HG02840 (cell line): ENCODE results near the gene CACNA1C.

Experiments used
- ATAC-seq: cut with Tn5 transposase; IDR thresholded peaks from one replicate; pipeline ENCODE4 v1.9.1; 2021; ENCODE audit warnings: mild to moderate bottlenecking, moderate library complexity, moderate number of reproducible peaks; ENCODE audit not compliant: unreplicated experiment, low FRiP score

The CACNA1C gene

GRCh38 chr12:2267703-2268470, 215.1 kb downstream of the CACNA1C start:
- ATAC-seq = no peak

GRCh38 chr12:2268471-2269286, 215.9 kb downstream of the CACNA1C start:
- no peak for ATAC-seq

DNA sequence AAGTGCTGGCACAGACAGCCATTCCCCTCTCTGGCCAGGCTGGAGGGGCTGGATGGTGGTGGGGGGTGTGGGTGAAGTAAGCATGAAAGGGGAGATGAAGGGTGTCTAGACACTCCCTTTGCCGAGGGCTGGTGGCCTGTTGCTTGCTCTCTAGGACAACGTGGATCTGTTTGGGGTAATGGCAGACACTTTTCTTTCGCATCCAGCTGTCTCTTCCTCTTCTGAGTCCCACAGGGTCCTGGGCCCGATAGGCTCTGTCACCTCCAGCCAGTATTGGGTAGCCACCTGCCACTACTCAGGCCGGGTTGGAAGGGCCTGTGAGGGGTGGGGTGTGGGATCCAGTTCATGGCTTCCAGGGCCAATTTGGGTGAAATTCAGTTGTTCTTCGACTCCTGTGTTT, 218.1 kb downstream of the CACNA1C start:
- no peak for ATAC-seq

DNA sequence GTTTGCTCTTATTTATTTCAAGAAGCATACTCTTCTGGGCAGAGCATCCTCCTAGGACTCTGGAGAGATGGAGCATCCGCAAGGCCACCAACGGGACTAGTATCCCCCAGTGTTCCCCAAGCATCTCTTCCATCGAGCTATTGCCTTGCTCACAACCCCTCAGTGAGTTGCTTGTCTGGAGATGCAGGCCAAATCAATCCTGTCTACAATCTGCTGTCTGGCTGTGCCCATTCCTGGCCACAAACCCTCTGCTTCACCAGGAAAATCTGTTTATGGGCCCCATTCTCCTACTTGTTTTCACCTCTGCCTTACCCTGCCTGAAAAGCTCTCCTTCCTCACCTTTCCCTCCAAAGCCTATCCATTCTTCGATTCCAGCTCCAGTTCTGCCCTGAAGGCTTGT, 219.2 kb downstream of the CACNA1C start:
- ATAC-seq = no peak

DNA sequence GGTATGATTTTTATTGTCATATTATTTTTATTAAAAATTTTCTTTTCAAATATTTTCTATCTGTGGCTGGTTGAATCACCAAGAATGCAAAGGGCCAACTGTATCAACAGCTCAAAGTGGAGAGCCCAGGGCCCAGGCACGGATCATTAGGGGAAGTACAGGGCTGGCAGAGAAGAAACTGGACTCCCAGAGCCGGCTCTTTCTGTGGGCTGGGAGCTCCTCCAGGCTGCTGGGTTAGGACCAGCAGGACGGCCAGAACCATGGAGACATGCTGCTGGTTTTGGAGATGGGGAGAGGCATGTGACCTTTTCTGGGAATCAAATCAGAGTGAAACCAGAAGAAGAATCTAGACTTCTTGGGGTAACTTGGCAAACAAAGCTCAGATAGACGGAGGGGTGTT, 220.5 kb downstream of the CACNA1C start:
- ATAC-seq = no peak

GRCh38 chr12:2273751-2274150, 221.0 kb downstream of the CACNA1C start:
- no peak for ATAC-seq

- no peak for ATAC-seq
These were observed 221.9 kb downstream of the CACNA1C start for GRCh38 chr12:2274733-2275132.

DNA sequence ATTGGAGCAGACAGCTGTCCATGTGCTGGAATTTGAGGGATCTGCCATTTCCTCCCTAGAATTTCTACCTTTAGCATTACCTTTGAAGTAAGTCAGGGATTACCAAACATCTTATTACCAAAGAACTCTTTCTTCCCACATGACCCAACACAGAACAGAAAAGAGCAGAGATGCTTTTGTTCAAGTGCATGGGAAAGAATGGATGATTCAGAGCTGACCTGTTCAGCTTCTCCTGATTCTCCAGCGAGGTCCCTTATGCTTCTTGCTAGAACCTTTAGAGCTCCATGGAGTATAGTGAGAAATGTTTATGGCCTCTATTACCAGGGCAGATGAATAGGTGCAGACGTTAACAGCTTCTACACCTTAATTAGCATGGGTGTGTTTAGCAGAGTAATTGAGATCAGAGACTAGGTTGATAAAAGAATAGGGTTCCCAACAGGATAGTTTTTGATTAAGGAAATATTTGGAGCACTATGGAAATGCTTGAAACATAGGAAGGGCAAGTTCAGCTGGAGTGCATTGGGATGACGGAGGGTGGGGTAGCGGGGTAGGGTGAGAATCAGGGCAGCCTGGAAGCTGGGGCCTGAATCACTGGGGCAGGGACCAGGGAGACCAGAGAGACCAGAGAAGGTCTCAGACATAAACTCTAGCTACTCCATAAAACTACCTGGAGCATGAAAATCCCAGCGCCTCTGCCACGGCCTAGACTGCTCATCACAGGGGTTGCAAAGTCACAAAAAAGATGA, 223.7 kb downstream of the CACNA1C start:
- ATAC-seq = no peak

DNA sequence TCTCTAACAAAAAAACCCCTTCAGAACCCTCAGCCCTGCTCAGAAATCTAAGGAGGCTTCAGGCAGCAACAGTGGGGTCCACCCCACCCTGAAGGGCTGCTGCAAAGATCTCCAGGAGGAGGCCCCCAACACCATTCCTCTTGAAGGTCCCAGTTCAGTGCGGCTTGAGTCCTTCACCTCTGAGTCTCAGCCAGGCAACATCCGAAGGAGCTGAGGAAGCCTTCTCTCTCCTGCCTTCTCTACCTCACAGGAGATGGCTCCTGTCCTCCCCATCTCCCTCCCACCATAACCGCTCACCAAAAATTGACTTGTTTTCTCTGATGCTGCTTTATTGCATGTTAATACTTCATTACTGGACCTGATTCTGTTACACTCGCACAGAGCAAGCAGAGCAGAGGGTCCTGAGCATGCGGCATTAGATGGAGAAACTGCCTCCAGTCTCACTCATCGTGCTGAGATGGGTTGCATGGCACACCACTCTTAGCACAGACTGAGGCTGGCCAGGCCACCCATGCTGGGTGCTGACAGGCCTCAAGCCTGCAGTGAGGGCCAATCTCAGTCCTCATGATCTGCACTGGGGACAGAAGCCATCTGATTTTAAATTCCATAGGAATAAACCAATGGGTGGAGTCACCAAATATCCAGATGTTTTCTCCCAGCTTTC, 224.8 kb downstream of the CACNA1C start:
- ATAC-seq = no peak

GRCh38 chr12:2281446-2281845, 228.7 kb downstream of the CACNA1C start:
- ATAC-seq = no peak

GRCh38 chr12:2282318-2282717, 229.5 kb downstream of the CACNA1C start:
- ATAC-seq = no peak

DNA sequence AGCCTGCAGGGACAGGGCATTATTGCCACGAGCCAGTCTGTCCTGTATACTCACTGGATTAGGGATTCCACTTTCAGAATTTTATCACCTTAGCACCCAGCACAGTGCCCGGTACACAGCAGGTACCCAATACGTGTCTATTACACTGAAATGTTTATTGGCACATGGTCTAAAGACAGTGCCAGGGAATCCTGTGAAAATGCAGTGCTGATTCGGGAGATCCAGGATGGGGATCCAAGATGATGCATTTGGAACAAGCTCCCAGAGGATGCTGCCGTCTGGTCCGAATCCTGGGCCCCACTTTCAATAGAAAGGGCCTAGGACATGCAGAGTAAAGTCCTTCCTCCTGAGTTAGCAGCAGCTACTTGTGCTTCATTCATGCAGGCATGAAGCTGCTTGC, 230.7 kb downstream of the CACNA1C start:
- ATAC-seq = no peak

- ATAC-seq = no peak
These were observed 231.1 kb downstream of the CACNA1C start for GRCh38 chr12:2283916-2284315.

GRCh38 chr12:2284321-2284813, 231.6 kb downstream of the CACNA1C start:
- no peak for ATAC-seq

DNA sequence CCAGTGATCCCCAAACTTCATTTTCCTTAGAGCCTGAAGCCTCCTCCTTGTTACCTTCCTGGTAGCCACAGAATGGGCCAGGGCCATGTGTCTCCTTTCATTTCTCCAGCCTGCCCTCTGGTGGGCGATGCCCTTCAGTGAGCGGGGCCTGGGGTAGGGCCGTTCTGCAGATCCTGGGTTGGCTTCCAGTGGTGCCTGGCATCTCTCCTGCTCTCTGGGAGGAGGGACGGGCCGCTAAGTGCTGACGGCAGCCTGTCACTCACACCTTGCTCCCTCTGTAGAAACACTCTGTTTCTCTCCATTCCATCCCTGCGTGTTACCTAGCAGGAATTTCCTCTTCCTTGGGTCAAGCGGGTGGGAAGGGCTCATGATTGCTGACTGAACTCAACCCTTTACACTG, 232.1 kb downstream of the CACNA1C start:
- no peak for ATAC-seq

DNA sequence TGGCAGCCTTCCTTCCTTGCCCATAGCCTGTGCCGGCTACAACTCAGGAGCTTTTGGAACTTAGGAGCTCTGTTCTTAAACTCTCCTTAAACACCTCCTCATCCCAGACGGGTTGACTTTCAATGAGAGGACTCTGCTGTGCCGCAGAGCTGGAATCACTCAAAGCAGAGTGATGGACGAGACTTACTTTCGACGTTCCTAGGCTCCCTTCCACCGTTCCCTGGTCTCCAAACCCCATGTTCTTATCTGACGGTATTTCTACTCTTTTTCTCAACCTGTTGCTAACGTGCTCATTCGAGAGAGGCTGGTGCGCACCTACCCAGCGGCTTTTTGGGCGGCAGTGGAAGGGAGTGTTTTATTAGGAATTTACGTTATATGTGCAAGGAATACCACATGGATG, 232.7 kb downstream of the CACNA1C start:
- ATAC-seq = no peak

GRCh38 chr12:2286047-2286446, 233.3 kb downstream of the CACNA1C start:
- no peak for ATAC-seq

DNA sequence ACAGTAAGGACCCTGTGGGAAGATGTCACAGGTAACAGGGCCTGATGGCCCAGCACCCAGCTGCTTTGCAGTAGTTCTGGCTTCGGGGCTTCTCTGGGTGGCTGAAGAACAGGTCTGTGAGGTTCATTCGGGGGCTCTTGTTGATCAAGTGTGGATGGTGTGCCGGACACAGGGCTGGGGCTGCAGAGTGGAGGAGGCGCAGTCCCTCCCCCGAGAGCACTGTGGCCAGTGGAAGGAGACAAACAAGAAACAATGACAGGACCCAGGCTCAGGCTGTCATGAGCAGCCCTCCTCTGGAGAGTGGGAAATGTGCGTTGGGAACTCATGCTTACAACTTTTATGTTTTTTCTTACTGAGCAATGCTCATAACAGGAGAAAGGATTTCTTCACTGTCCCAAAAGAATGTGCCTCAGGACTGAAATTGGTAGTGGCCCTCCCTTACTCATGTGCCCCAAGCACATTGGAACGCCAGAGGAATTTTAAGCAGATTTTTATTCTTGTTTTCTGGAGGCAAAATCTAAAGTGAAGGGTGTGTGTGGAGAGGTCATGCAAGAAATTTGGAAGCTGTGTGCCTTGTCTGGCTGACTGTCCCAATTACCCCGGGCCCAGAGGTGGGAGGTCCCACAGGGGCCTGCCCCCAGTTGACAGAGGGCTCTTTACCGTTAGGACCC, 233.8 kb downstream of the CACNA1C start:
- no peak for ATAC-seq

DNA sequence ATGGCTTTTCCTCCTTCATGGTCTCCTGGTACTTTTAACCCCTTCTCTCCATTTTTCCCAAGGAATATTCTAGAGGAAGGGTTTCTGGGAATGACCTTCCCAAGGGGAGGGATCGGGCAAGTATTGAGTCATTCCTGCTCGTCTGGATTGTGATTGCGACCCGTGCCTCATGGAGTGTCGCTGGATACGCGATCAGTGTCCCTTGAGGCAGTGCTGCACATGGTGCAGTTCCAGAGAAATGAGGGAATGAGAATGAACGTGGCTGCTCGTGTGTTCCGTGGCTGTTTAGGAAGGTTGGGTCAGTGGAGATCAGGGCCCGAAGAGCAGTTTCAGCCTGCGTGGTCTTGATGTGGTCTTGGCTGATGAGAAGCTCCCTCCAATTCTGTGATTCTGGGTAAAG, 234.4 kb downstream of the CACNA1C start:
- ATAC-seq = no peak

GRCh38 chr12:2287589-2287988, 234.8 kb downstream of the CACNA1C start:
- ATAC-seq = no peak
